ENCODE results near the gene NUP93.
"Not testable (repeated sequence)": the region's sequence is repeated elsewhere in the genome, so short reads cannot be mapped to it uniquely, and the experiment has no call there.

NUP93 gene

GRCh38 chr16:56852401-56852730 lies 122.4 kb downstream of the NUP93 start:
- DNase-seq, result no peak

- no peak for DNase-seq
These were observed 123.0 kb downstream of the NUP93 start for GRCh38 chr16:56852968-56853367.

DNA sequence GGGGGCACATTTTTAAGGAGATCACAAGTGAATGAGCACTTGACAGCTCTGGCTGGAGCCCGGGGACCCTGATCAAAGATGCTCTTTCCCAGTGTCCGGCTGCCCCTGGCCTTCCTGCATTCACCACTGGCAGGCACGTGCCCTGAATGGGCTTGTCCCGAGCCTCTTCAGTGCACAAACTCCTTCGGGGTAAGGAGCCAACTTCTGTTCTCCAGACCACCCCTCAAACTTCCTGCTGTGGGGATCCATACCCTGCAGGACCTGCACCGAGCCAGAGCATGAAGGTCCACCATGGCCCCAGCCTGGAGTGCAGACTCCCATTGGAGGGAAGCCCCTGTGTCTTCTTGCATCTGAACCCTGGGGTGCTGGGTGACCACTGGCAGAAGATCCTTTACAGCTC lies 125.3 kb downstream of the NUP93 start:
- DNase-seq, result no peak

GRCh38 chr16:56855946-56856345 lies 126.0 kb downstream of the NUP93 start:
- DNase-seq, result no peak

DNA sequence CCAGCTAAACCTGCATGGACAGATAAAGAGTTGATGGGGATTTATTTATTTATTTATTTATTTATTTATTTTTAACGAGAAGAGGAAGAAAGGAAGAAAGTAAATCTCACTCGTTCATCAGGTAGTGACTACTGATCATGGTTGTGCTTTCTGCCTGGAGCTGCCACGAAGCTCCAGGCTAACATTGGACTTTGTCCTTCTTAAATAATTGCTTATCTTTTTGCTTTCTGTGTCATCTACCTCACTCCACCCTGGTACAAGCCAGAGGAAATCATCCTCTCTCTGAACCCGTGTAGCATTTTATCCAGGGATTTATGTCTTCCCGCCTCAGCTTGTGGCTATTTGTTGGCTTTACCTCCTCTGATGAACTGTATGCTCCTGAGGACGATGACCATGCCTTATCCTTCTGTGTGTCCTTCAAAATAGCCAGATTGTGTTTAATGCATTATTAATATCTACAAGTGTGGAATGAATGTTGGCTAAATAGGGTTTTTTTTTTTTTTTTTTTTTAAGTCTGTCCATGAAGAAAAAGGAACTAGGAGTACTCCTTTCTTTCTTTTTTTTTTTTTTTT lies 127.0 kb downstream of the NUP93 start:
- DNase-seq, result no peak

- no peak for DNase-seq
These were observed 128.4 kb downstream of the NUP93 start for GRCh38 chr16:56858374-56858773.

- no peak for DNase-seq
These were observed 129.7 kb downstream of the NUP93 start for GRCh38 chr16:56859636-56860035.

- peak; percentile 63 for DNase-seq
These were observed 130.5 kb downstream of the NUP93 start for GRCh38 chr16:56860226-56861020.

DNA sequence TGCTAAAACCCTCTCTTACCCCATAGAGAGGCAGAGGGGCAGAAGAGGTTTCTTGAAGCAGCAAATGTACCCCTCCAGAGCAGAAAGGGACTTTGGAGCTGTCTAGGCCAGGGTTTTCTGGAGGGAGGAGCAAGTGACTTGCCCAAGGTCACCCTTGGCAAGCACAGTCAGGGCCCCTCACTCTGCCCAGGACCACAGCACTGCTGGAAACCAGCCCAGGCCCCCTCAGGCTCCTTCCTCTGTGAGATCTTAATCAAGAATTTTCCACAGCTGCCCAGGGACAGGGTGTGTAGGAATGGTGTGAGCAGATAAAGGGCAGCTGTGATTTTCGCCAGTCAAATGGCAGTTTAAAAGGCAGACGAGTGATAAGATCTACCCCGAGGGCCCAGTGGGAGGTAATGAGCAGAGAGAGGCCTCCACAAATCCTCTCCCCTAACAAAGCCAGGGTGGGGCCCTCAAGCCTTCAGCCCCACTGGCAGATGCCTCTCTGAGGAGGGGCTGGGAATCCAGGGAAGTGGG lies 131.2 kb downstream of the NUP93 start:
- no peak for DNase-seq

- no peak for DNase-seq
These were observed 131.8 kb downstream of the NUP93 start for GRCh38 chr16:56861756-56862155.

DNA sequence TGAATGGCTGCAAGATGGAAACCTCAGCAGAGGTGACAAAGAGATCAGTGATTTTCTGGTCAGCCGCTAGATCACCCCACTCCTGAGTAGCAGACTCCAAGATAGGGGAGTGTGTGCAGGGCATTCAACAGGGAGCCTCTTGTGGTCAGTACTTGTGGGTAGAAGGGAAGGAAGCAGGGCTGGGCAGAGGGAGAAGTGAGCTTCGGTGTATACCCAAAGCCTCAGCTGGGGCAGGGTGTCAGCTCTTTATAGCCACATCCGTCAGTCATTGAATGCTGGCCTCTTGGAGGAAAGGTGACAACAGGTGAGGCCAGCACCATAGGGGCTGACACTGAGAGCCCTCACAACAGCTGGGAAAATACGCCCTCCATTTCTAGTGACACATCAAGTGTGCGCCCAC lies 132.8 kb downstream of the NUP93 start:
- DNase-seq, result peak; percentile 18

DNA sequence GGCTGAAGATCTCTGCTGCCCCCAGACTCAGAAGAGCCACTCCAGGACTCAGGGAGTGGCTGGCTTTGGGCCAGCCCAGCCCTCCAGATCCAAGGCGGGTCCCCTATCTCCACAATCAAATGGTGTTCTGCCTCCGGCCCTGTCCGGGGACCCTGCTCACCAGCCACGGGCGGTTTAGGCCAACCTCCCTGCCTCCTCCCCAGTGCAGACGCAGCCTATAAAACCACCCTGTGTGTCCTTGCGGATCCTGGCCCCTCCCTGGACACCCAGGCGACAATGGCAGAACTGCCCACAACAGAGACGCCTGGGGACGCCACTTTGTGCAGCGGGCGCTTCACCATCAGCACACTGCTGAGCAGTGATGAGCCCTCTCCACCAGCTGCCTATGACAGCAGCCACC lies 135.0 kb downstream of the NUP93 start, which contains the start of gene SLC12A3:
Gene SLC12A3, plus strand, starts transcription at position 248 of the 400 bp plus-strand sequence. Its CDS starts 29 bp downstream, at position 277.
- DNase-seq, result no peak

GRCh38 chr16:56865394-56866062 lies 135.6 kb downstream of the NUP93 start:
- DNase-seq, result no peak

GRCh38 chr16:56866955-56867830 lies 137.3 kb downstream of the NUP93 start:
- DNase-seq, result peak; percentile 69

DNA sequence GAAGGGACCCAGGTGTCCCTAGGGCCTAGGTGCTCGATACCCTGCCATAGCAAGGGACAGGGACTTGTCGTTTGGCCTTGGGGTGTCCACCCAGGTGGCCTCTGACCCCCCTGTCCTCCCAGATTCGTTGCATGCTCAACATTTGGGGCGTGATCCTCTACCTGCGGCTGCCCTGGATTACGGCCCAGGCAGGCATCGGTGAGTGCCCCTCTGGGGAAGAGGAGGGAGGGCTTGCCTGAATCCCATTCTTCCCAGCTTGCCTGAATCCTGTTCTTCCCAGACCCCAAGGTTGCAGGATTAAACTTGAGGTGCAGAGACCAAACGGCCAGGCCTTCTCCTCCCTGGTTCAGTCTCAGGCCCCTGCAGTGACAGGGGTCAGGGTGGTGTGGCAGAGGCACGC lies 138.2 kb downstream of the NUP93 start:
- no peak for DNase-seq

GRCh38 chr16:56868766-56869165 lies 138.8 kb downstream of the NUP93 start:
- DNase-seq, result not testable (repeated sequence)

DNA sequence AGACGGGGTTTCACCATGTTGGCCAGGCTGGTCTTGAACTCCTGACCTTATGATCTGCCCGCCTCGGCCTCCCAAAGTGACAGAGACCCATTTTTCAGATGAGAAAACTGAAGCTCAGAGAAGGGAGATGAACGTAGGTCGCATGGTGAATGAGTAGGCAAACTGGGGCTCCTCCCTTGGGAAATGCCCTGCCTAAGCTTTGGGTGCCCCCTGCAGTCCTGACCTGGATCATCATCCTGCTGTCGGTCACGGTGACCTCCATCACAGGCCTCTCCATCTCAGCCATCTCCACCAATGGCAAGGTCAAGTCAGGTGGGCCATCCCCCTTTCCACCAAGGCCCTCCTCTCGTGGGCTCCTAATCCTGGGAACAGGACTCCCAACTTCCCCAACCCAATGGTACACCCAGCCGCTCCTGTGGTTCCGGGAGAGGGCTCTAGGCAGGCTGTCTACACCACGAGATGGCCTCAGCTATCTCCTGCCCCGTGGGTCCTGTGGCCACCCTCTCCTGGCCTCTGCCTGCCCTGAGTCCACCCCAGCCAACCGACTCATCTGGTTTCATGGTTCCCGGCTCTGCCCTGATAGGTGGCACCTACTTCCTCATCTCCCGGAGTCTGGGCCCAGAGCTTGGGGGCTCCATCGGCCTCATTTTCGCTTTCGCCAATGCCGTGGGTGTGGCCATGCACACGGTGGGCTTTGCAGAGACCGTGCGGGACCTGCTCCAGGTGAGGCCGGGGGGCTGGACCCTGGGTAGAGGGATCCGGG lies 139.8 kb downstream of the NUP93 start:
- DNase-seq, result peak; percentile 40

- DNase-seq, result no peak
These were observed 140.5 kb downstream of the NUP93 start for GRCh38 chr16:56870276-56870888.

- no peak for DNase-seq
These were observed 141.3 kb downstream of the NUP93 start for GRCh38 chr16:56871172-56871593.

- no peak for DNase-seq
These were observed 143.0 kb downstream of the NUP93 start for GRCh38 chr16:56872863-56873391.

DNA sequence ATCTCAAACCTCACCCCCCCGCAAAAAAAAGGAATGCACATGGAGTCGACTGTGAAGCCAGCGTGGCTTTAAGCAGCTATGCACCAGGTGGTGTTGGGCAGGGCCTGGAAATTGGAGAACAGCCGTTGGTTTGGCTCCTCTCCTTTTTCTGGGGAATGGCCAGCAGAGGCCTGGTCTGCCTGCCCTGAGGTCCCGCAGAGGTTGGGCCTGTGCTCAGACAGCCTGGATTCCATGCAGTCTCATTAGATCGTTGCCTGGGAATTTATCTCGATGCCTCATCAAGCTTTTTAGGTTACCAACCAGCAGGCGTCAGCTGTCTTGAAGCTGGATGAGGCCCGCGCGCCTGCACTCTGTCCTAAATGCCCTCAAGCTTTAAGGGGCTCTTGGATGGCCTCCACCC lies 144.9 kb downstream of the NUP93 start:
- DNase-seq, result no peak

Measured in CD4-positive, alpha-beta T cell treated with Interleukin-12 subunit alpha and Interleukin-12 subunit beta, for 1 hour (primary cell).